DND-41 (cell line): ENCODE measurements around the gene EPN2.

Experiments
- EZH2 ChIP-seq: IDR thresholded peaks from 3 replicates; pipeline ENCODE4 v1.6.1; 2012; ENCODE audit warnings: borderline replicate concordance, low read depth, mild to moderate bottlenecking, moderate library complexity, low read length, inconsistent platforms; ENCODE audit not compliant: severe bottlenecking
- TF ChIP-seq, protein P1 (sequence below): IDR thresholded peaks from 2 replicates; pipeline ENCODE4 v1.5.1; 2012; ENCODE audit warnings: borderline replicate concordance, low read length, moderate library complexity, mild to moderate bottlenecking; ENCODE audit not compliant: poor library complexity, severe bottlenecking; ENCODE audit errors: extremely low read depth

DNA sequence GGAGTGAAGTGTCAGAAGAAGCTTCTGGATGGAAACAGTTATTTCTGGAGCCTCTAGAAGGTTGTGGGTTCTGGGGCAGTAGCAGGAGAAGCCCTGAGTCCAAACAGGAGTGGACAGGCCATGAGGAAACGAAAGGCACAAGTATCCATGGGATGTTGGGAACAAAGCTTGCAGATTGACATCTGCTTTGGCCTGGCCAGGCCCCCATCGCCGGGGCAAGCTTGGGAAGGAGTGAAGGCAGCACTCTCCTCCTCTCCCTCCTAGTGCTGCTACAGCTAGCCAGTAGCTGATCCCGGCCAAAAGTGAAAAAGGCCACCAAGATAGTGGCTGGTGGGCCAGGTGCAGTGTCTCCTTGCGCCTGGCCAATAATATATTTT is 85.0 kb downstream of the EPN2 start:
- TF ChIP-seq, protein P1, sequence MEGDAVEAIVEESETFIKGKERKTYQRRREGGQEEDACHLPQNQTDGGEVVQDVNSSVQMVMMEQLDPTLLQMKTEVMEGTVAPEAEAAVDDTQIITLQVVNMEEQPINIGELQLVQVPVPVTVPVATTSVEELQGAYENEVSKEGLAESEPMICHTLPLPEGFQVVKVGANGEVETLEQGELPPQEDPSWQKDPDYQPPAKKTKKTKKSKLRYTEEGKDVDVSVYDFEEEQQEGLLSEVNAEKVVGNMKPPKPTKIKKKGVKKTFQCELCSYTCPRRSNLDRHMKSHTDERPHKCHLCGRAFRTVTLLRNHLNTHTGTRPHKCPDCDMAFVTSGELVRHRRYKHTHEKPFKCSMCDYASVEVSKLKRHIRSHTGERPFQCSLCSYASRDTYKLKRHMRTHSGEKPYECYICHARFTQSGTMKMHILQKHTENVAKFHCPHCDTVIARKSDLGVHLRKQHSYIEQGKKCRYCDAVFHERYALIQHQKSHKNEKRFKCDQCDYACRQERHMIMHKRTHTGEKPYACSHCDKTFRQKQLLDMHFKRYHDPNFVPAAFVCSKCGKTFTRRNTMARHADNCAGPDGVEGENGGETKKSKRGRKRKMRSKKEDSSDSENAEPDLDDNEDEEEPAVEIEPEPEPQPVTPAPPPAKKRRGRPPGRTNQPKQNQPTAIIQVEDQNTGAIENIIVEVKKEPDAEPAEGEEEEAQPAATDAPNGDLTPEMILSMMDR = no peak
- TF ChIP-seq EZH2 = no peak
